ENCODE data around the gene TAS1R3. TPM values are rescaled to one million over a fixed set of nuclear protein-coding genes. Genes with fewer than 3 reads are reported as not detected.

The TAS1R3 gene
- total and polyA plus RNA-seq, 2 donors (not counting 1 experiment from before 2014, with no cell fraction given) = 4.1 to 11.7 TPM

DNA sequence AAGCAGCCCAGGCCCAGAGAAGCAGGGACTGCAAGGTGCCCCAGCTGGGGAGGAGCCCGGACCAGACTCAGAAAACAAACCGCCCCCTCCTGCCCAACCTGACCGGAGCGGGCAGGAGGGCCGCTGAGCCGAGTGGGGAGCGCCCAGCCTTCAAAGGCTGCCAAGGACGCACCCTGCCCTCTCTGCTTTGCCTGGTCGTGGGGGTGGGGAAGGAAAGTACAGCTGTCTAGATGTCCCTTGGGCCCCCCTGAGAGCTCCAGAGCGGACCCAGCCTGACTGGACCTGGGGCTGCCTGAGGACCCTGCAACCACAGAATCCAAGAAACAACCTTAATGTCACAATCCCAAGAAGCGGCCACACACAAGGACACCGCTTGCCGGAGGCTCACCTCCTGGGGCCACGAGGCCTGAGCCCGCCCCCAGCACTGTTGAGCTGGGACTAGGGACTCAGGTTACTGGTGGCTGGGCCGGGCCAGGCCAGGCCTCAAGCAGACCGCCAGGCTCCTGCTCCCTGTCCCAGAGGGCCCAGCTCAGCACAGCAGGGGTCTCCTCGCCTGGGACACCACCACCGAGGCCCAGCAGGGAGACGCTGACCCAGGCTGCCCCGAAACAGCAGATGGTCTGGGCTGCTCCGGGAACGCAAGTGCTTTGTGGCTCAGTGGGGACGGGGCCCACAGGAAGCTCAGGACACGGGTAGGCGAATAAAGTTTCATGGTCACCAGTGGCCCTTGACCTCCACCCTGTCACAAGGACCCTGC lies 16.8 kb downstream of the TAS1R3 start:
- ATAC-seq (ENCODE audit: low read depth) (no peak), DNase-seq (no peak)
- H3K4me3 Mint-ChIP-seq = peak overlapping the region; percentile 83
- Histone ChIP-seq H3K9me3 (ENCODE audit: control extremely low read depth in 1 of 3, control insufficient read depth in 2 of 3, insufficient read depth in 1 of 3, low read length in 2 of 3) (no peaks in the 10 kb centered on the region), H3K4me2 (replicated peaks; ENCODE audit: low read depth, low read length, poor library complexity, severe bottlenecking) (peak overlapping the region; percentile 96), H4K20me1 (ENCODE audit: control insufficient read depth, insufficient read depth, low read length, poor library complexity, severe bottlenecking) (peaks cover 48% of the 10 kb centered on the region), H3K4me1 (ENCODE audit: control insufficient read depth in 2 of 2, insufficient read depth in 2 of 2, low read length in 2 of 2) (peaks cover 14 to 29% of the 10 kb centered on the region in 2 donors), H3K79me2 (ENCODE audit: control insufficient read depth, insufficient read depth, low read length) (peaks cover 34% of the 10 kb centered on the region), H3K4me3 (ENCODE audit: control extremely low read depth in 1 of 5, extremely low read depth in 1 of 5, insufficient read depth in 1 of 5, low read depth in 2 of 5, low read length in 4 of 5) (peak overlapping the region in 4 of 5 experiments; percentile 10 to 81 (median 68)), H3K27me3 (replicated peaks in 1 of 4; ENCODE audit: control extremely low read depth in 1 of 4, control insufficient read depth in 3 of 4, insufficient read depth in 4 of 4, low read length in 3 of 4) (peaks cover 0 to 15% (median 2%) of the 10 kb centered on the region in 4 experiments), H3K9ac (ENCODE audit: low read length) (peak overlapping the region; percentile 71), H3K36me3 (replicated peaks in 1 of 2; ENCODE audit: control extremely low read depth in 1 of 2, control insufficient read depth in 1 of 2, extremely low read depth in 1 of 2, insufficient read depth in 2 of 2, low read length in 1 of 2) (no peaks in the 10 kb centered on the region), H3K27ac (ENCODE audit: low read length in 2 of 2) (no peak overlapping the region), H2AFZ (ENCODE audit: insufficient read depth, low read depth, low read length, poor library complexity, severe bottlenecking) (peak overlapping the region; percentile 60)
- TF ChIP-seq, protein P1, sequence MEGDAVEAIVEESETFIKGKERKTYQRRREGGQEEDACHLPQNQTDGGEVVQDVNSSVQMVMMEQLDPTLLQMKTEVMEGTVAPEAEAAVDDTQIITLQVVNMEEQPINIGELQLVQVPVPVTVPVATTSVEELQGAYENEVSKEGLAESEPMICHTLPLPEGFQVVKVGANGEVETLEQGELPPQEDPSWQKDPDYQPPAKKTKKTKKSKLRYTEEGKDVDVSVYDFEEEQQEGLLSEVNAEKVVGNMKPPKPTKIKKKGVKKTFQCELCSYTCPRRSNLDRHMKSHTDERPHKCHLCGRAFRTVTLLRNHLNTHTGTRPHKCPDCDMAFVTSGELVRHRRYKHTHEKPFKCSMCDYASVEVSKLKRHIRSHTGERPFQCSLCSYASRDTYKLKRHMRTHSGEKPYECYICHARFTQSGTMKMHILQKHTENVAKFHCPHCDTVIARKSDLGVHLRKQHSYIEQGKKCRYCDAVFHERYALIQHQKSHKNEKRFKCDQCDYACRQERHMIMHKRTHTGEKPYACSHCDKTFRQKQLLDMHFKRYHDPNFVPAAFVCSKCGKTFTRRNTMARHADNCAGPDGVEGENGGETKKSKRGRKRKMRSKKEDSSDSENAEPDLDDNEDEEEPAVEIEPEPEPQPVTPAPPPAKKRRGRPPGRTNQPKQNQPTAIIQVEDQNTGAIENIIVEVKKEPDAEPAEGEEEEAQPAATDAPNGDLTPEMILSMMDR (IDR thresholded peaks at IDR 0.05) = no peak
- no peak for TF ChIP-seq EZH2 (IDR thresholded peaks at IDR 0.05; ENCODE audit: borderline replicate concordance, insufficient read depth, low read depth, low read length, poor library complexity, severe bottlenecking)
- ChIA-PET POLR2A (no interaction called here), CTCF (interaction anchor here (1.2 to 1.4 kb wide), 2 partner anchors 26 to 27 kb away, joined by 3 to 5 read pairs; partner anchors contain the start of gene AURKAIP1)
- no peaks in the 10 kb centered on the region for H3K9me3 Mint-ChIP-seq (ENCODE audit: insufficient read depth)
- peak overlapping the region; percentile 56 for H3K27ac Mint-ChIP-seq
- H3K4me1 Mint-ChIP-seq = peaks cover 24% of the 10 kb centered on the region
- peaks cover 6% of the 10 kb centered on the region for H3K27me3 Mint-ChIP-seq
- 65% methylated on average over 21 of the region's 26 CpGs for WGBS (ENCODE audit: insufficient coverage)
- intact Hi-C loops (cut with micrococcal nuclease) = no loop called here
